Measurements from ENCODE around the gene FOXE3. TPM values are rescaled to one million over a fixed set of nuclear protein-coding genes. Genes with fewer than 3 reads are reported as not detected.
A peak's percentile ranks its signal among the peaks of the same experiment; 100 is the strongest.

FOXE3 gene
- total RNA-seq, 6 experiments from 2014 or later, result not detected

DNA sequence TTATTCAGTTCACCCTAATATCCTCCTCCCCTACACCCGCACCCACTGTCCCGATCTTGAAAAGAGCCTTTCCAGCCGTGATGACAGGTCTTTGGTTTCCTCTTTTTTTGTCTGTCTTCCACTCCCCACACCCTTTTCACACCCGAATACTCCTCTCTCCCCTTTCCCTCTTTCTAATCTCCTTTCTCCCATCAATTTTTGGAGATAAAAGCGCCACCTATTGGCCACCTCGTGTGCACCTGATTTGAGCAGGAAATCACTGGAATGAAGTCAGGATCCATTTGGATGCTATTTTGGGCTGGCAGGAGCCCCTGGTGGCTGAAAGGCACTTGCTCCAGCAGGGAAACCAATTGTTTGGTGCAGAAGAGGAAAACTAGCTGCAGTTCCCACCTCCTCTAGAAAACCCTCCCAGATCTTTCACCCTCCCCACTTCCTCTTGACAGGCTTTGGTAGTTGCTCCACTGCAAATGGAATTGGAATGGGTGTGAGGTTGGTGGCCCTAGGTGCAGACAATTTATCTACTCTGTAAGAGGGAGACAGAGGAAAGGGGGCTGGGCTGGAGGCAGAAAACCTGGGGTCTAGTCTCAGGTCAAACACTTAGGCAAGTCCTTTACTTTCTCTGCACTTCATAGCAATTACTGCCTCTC lies 8.4 kb downstream of the FOXE3 start:
- Mint-ChIP-seq H3K4me3 (no peak overlapping the region), H3K27ac (no peak overlapping the region), H3K36me3 (ENCODE audit: low read depth) (no peaks in the 10 kb centered on the region), H3K4me1 (ENCODE audit: low read depth) (peaks cover 8% of the 10 kb centered on the region), H3K9me3 (no peaks in the 10 kb centered on the region), H3K27me3 (ENCODE audit: insufficient read depth) (no peaks in the 10 kb centered on the region; the same call in 1 of the 2 replicates)
- DNase-seq, result peak; percentile 69
- TF ChIP-seq, protein P1, sequence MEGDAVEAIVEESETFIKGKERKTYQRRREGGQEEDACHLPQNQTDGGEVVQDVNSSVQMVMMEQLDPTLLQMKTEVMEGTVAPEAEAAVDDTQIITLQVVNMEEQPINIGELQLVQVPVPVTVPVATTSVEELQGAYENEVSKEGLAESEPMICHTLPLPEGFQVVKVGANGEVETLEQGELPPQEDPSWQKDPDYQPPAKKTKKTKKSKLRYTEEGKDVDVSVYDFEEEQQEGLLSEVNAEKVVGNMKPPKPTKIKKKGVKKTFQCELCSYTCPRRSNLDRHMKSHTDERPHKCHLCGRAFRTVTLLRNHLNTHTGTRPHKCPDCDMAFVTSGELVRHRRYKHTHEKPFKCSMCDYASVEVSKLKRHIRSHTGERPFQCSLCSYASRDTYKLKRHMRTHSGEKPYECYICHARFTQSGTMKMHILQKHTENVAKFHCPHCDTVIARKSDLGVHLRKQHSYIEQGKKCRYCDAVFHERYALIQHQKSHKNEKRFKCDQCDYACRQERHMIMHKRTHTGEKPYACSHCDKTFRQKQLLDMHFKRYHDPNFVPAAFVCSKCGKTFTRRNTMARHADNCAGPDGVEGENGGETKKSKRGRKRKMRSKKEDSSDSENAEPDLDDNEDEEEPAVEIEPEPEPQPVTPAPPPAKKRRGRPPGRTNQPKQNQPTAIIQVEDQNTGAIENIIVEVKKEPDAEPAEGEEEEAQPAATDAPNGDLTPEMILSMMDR (IDR thresholded peaks at IDR 0.05), result peak; percentile 94

- Mint-ChIP-seq H3K27ac (peak overlapping the region; percentile 60; the same call in 1 of the 2 replicates), H3K4me1 (ENCODE audit: low read depth) (peaks cover 46% of the 10 kb centered on the region), H3K27me3 (ENCODE audit: insufficient read depth) (no peaks in the 10 kb centered on the region; the same call in 1 of the 2 replicates), H3K9me3 (no peaks in the 10 kb centered on the region), H3K36me3 (ENCODE audit: low read depth) (no peaks in the 10 kb centered on the region), H3K4me3 (no peak overlapping the region)
- TF ChIP-seq, protein P1 (IDR thresholded peaks at IDR 0.05), result no peak
- peak; percentile 45 for DNase-seq
Measured at GRCh38 chr1:47431534-47431933, 15.4 kb downstream of the FOXE3 start.

- H3K27ac Mint-ChIP-seq, result peak overlapping the region; percentile 60
- no peaks in the 10 kb centered on the region for H3K36me3 Mint-ChIP-seq (ENCODE audit: low read depth)
- peak; percentile 54 for DNase-seq
- H3K9me3 Mint-ChIP-seq, result no peaks in the 10 kb centered on the region
- H3K4me1 Mint-ChIP-seq (ENCODE audit: low read depth), result peaks cover 50% of the 10 kb centered on the region
- TF ChIP-seq, protein P1 (IDR thresholded peaks at IDR 0.05), result peak; percentile 87
- H3K27me3 Mint-ChIP-seq (ENCODE audit: insufficient read depth), result no peaks in the 10 kb centered on the region; the same call in 1 of the 2 replicates
- peak overlapping the region; percentile 36 for H3K4me3 Mint-ChIP-seq
Measured at GRCh38 chr1:47432071-47433036, 16.3 kb downstream of the FOXE3 start.

DNA sequence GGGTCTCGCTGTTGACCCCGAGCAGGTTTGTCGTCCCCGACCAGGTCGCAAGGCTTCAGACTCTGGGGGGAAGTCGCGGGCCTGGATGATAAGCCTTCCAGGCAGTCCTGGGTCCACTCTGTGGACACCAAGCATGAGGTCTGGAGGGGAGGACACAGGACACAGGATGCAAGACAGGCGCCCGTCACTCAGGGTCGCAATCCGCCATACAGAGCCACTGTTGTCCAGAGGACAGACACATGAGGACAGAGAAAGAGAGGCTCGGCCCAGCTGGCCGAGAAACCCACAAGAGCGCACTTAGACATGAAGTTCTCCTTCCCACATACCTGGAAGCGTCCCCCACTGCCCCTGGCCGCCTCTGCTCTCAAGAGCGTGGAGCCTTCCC lies 16.9 kb downstream of the FOXE3 start:
- Mint-ChIP-seq H3K9me3 (no peaks in the 10 kb centered on the region), H3K27me3 (ENCODE audit: insufficient read depth) (no peaks in the 10 kb centered on the region; the same call in 1 of the 2 replicates), H3K4me1 (ENCODE audit: low read depth) (peaks cover 50% of the 10 kb centered on the region), H3K27ac (no peak overlapping the region), H3K36me3 (ENCODE audit: low read depth) (no peaks in the 10 kb centered on the region), H3K4me3 (no peak overlapping the region; the same call in 1 of the 2 replicates)
- DNase-seq, result no peak
- TF ChIP-seq, protein P1 (IDR thresholded peaks at IDR 0.05), result no peak

GRCh38 chr1:47433477-47434050 lies 17.5 kb downstream of the FOXE3 start:
- no peak for DNase-seq
- H3K36me3 Mint-ChIP-seq (ENCODE audit: low read depth), result no peaks in the 10 kb centered on the region
- H3K4me3 Mint-ChIP-seq, result peak overlapping the region; percentile 78; the same call in 1 of the 2 replicates
- H3K27ac Mint-ChIP-seq, result 0 out of 2 replicates have a peak overlapping the region, but pooled peaks have one; percentile 14
- peaks cover 50% of the 10 kb centered on the region for H3K4me1 Mint-ChIP-seq (ENCODE audit: low read depth)
- no peaks in the 10 kb centered on the region for H3K9me3 Mint-ChIP-seq
- H3K27me3 Mint-ChIP-seq (ENCODE audit: insufficient read depth), result no peaks in the 10 kb centered on the region; the same call in 1 of the 2 replicates
- TF ChIP-seq, protein P1 (IDR thresholded peaks at IDR 0.05), result no peak
